HCT116 (cell line): ENCODE data around the gene C1GALT1C1L. TPM values are rescaled to one million over a fixed set of nuclear protein-coding genes. Genes with fewer than 3 reads are reported as not detected.
"Not testable (repeated sequence)": the region's sequence is repeated elsewhere in the genome, so short reads cannot be mapped to it uniquely, and the experiment has no call there.

Experiments
- ATAC-seq: fragments of 200-7000 bp; cut with Tn5 transposase; 2 replicates; pipeline ENCODE4 v1.9.1; 2020; ENCODE audit warnings: mild to moderate bottlenecking, moderate library complexity
- BruUV-seq: library from RNA; stranded (reverse); fragments of 400-500 nt; replicated peaks from 2 replicates; lab custom pipeline; 2021; lab: Mats Ljungman, UMichigan
- CTCF ChIA-PET: fragments of 300-600 bp; sonication (Branson Sonifier 250); formaldehyde crosslinking; loops from one replicate; lab custom pipeline; 2021; ENCODE audit warnings: antibody characterized with exemption; lab: Charles Lee
- POLR2A ChIA-PET: fragments of 300-600, 350-600 bp; sonication (Branson Sonifier 250); formaldehyde crosslinking; loops from one replicate; lab custom pipeline; 2021; ENCODE audit warnings: antibody characterized with exemption; lab: Charles Lee
- RAD21 ChIA-PET, 2 experiments: fragments of 300-600 bp; sonication (Branson Sonifier 250); formaldehyde crosslinking; loops; one replicate each; lab custom pipeline; 2023; ENCODE audit warnings: low total read pairs in 2 of 2; ENCODE audit not compliant: uncharacterized antibody in 2 of 2, unreplicated experiment in 2 of 2, low non-redundant PET in 1 of 2; lab: Charles Lee
- DNase-seq: peaks from one replicate; pipeline ENCODE4 v3.0.0-alpha.2; 2010; ENCODE audit warnings: low read depth, low spot score
- H2AFZ ChIP-seq: fragments of 200-600 bp; shearing (Covaris generic), sonication (generic); 2 replicates; pipeline ENCODE4 v1.6.1; 2017; ENCODE audit warnings: low read depth, mixed run types, mixed read lengths, antibody characterized with exemption, low read length; ENCODE audit not compliant: poor library complexity, severe bottlenecking
- H3K27ac ChIP-seq: 2 replicates; pipeline ENCODE4 v1.5.1; 2012; ENCODE audit warnings: low read depth, low read length
- H3K27me3 ChIP-seq: fragments of 200-600 bp; sonication (generic); 2 replicates; pipeline ENCODE4 v1.6.1; 2016; ENCODE audit warnings: mixed run types, low read length, mixed read lengths; ENCODE audit not compliant: insufficient read depth
- H3K36me3 ChIP-seq, 2 experiments: fragments of 200-500 bp in 1 of 2; fragments of 200-600 bp in 1 of 2; sonication (Bioruptor generic) in 1 of 2; sonication (generic) in 1 of 2; 2 replicates each; pipeline versions ENCODE4 v1.5.1 to v1.6.1; 2014 to 2016; ENCODE audit warnings: low read length in 2 of 2, inconsistent platforms in 1 of 2, mixed read lengths in 1 of 2, mixed run types in 1 of 2; ENCODE audit not compliant: insufficient read depth in 2 of 2, control insufficient read depth in 1 of 2
- H3K4me1 ChIP-seq, 2 experiments: fragments of 200-600 bp in 1 of 2; sonication (generic) in 1 of 2; 2 replicates each; pipeline versions ENCODE4 v1.5.1 to v1.6.1; 2012 to 2017; ENCODE audit warnings: low read length in 2 of 2, inconsistent platforms in 1 of 2, mild to moderate bottlenecking in 1 of 2, mixed read lengths in 1 of 2, mixed run types in 1 of 2, moderate library complexity in 1 of 2; ENCODE audit not compliant: insufficient read depth in 2 of 2, control insufficient read depth in 1 of 2
- H3K4me2 ChIP-seq: fragments of 200-600 bp; sonication (generic); 2 replicates; pipeline ENCODE4 v1.6.1; 2017; ENCODE audit warnings: mixed run types, low read length, mixed read lengths
- H3K4me3 ChIP-seq, 2 experiments: fragments of 200-600 bp in 1 of 2; sonication (generic) in 1 of 2; replicated peaks in 1 of 2; 2 replicates each; pipeline ENCODE4 v1.5.1; 2011 to 2016; ENCODE audit warnings: low read length in 2 of 2, control low read depth in 1 of 2, low read depth in 1 of 2, mild to moderate bottlenecking in 1 of 2, mixed read lengths in 1 of 2, mixed run types in 1 of 2
- H3K79me2 ChIP-seq: fragments of 200-600 bp; sonication (generic); 2 replicates; pipeline ENCODE4 v1.6.1; 2017; ENCODE audit warnings: mild to moderate bottlenecking, mixed run types, low read length, moderate library complexity, mixed read lengths; ENCODE audit not compliant: insufficient read depth
- H3K9ac ChIP-seq: fragments of 200-600 bp; sonication (generic); 2 replicates; pipeline ENCODE4 v1.6.1; 2016; ENCODE audit warnings: low read length, mixed read lengths
- H3K9me2 ChIP-seq: fragments of 200-600 bp; sonication (generic), shearing (Covaris generic); 2 replicates; pipeline ENCODE4 v1.6.1; 2017; ENCODE audit warnings: mixed run types, mild to moderate bottlenecking, moderate library complexity; ENCODE audit not compliant: insufficient read depth
- H3K9me3 ChIP-seq, 2 experiments: fragments of 200-500 bp in 1 of 2; fragments of 200-600 bp in 1 of 2; sonication (Bioruptor generic) in 1 of 2; sonication (generic) in 1 of 2; 2 replicates each; pipeline ENCODE4 v1.6.1; 2014 to 2017; ENCODE audit warnings: low read length in 2 of 2, mixed read lengths in 2 of 2, inconsistent platforms in 1 of 2, low read depth in 1 of 2, mild to moderate bottlenecking in 1 of 2, mixed run types in 1 of 2, moderate library complexity in 1 of 2; ENCODE audit not compliant: control insufficient read depth in 1 of 2, insufficient read depth in 1 of 2
- H4K20me1 ChIP-seq: fragments of 200-600 bp; sonication (generic), shearing (Covaris generic); 2 replicates; pipeline ENCODE4 v1.6.1; 2017; ENCODE audit warnings: mixed run types, mild to moderate bottlenecking, moderate library complexity; ENCODE audit not compliant: insufficient read depth
- EGR1 ChIP-seq: IDR thresholded peaks from 2 replicates; pipeline ENCODE4 v1.6.1; 2012; ENCODE audit warnings: low read depth
- ELF1 ChIP-seq: IDR thresholded peaks from 2 replicates; pipeline ENCODE4 v1.6.1; 2012; ENCODE audit warnings: low read depth, borderline replicate concordance
- EZH2phosphoT487 ChIP-seq: fragments of 200-600 bp; IDR thresholded peaks from 2 replicates; pipeline ENCODE4 v1.6.1; 2018; ENCODE audit warnings: antibody characterized with exemption, borderline replicate concordance
- POLR2A ChIP-seq: IDR thresholded peaks from 2 replicates; pipeline ENCODE4 v1.7.0; 2011; ENCODE audit warnings: borderline replicate concordance; ENCODE audit not compliant: insufficient read depth, insufficient read length; ENCODE audit errors: extremely low read depth
- SIN3A ChIP-seq: IDR thresholded peaks from 2 replicates; pipeline ENCODE4 v1.6.1; 2012; ENCODE audit warnings: low read depth
- SP1 ChIP-seq: IDR thresholded peaks from 2 replicates; pipeline ENCODE4 v1.6.1; 2012; ENCODE audit warnings: low read depth
- YY1 ChIP-seq: IDR thresholded peaks from 2 replicates; pipeline ENCODE4 v1.6.1; 2011; ENCODE audit warnings: low read length, low read depth, moderate library complexity, mild to moderate bottlenecking; ENCODE audit not compliant: insufficient replicate concordance; ENCODE audit errors: extremely low read depth
- ZFX ChIP-seq: fragments of 450-650 bp; IDR thresholded peaks from 2 replicates; pipeline ENCODE4 v1.6.1; 2017
- intact Hi-C: fragments of 100-400 bp; cut with micrococcal nuclease; formaldehyde crosslinking; loops from 2 replicates; pipeline ENCODE4 v1.10.0; 2022
- total RNA-seq: library from RNA; stranded (reverse); gene quantifications from one replicate; pipeline ENCODE4 v1.2.1, GENCODE V29; 2021; ENCODE audit not compliant: unreplicated experiment

C1GALT1C1L gene
- total RNA-seq, 1 experiment from 2014 or later: 0.20 TPM

DNA sequence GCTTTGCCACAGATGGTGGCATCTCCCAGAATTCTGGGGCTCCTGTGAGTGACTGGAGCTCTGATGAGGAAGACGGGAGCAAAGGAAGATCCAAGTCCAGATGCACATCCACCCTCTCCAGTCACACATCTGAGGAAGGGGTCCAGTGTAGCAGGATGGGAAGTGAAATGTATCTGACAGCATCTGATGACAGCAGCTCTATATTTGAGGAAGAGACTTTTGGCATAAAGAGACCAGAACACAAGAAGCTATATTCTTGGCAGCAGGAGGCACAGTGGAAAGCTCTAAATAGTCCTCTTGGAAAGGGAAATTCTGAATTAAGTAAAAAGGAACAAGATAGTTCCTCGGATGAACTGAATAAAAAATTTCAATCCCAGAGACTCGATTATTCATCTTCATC is 23.5 kb upstream of the C1GALT1C1L start:
- Histone ChIP-seq H3K9me2 (0 out of 2 replicates have a peak, but pooled peaks cover 4% of the 10 kb centered on the region), H3K9ac (no peak overlapping the region), H3K79me2 (no peaks in the 10 kb centered on the region), H3K4me3 (no peak overlapping the region), H4K20me1 (no peaks in the 10 kb centered on the region)
- ChIA-PET CTCF (interaction anchor here (0.6 kb wide), 1 partner anchor 409 kb away, joined by 3 read pairs; no protein-coding TSS in a partner anchor), RAD21 (no interaction called here)
- DNase-seq: no peak
- intact Hi-C loops: no loop called here
- BruUV-seq: no TSS peak
- TF ChIP-seq ZFX: no peak
- no peak for TF ChIP-seq YY1
- TF ChIP-seq POLR2A: no peak
- no peak for TF ChIP-seq EZH2phosphoT487
- no peak for TF ChIP-seq SIN3A
- TF ChIP-seq EGR1: no peak
- no peak for TF ChIP-seq ELF1
- no peak for TF ChIP-seq SP1
- TF ChIP-seq, all 23 proteins: peak for 0
- Histone ChIP-seq H3K9me3 (no peaks in the 10 kb centered on the region), H2AFZ (no peak overlapping the region), H3K36me3 (no peaks in the 10 kb centered on the region), H3K4me2 (no peak overlapping the region), H3K27me3 (no peaks in the 10 kb centered on the region), H3K27ac (no peak overlapping the region), H3K4me1 (no peaks in the 10 kb centered on the region)
- no peak for ATAC-seq
- POLR2A ChIA-PET: no interaction called here

DNA sequence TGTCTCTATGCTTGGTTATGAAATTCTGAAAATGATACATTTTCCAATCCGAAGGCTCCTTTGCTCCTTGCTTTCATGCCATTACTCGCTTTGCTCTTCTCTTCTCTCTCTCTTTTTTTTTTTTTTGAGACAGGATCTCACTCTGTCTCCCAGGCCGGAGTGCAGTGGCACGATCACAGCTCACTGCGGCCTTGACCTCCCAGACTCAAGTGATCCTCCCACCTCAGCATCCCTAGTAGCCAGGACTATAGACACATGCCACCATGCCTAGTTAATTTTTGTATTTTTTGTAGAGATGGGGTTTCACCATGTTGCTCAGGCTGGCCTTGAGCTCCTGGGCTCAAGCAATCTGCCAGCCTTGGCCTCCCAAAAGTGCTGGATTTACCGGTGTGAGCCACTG is 21.9 kb upstream of the C1GALT1C1L start:
- BruUV-seq, H4K20me1 ChIP-seq, H3K9ac ChIP-seq, CTCF ChIA-PET, H3K36me3 ChIP-seq, H3K9me2 ChIP-seq, H3K4me1 ChIP-seq, DNase-seq, ATAC-seq, H3K4me3 ChIP-seq, POLR2A ChIA-PET, H3K4me2 ChIP-seq, H2AFZ ChIP-seq, intact Hi-C loops, H3K27me3 ChIP-seq, H3K9me3 ChIP-seq, H3K79me2 ChIP-seq, RAD21 ChIA-PET, H3K27ac ChIP-seq: not testable (repeated sequence)
